Spleen (tissue), 7 donors: ENCODE measurements around the gene NHSL1.

Source experiments
- POLR2AphosphoS5 ChIP-seq, 3 donors: sonication (generic); formaldehyde crosslinking; IDR thresholded peaks; one replicate each; pipeline ENCODE4 v1.5.1; 2017; ENCODE audit warnings: antibody characterized with exemption in 3 of 3
- TF ChIP-seq, protein P1 (sequence below), 11 experiments: fragments of 200-600 bp in 7 of 11; fragments of 450-650 bp in 4 of 11; sonication (generic) in 4 of 11; IDR thresholded peaks in 8 of 11; conservative IDR thresholded peaks in 3 of 11; 1 replicate in 7 of 11; 2 replicates in 4 of 11; pipeline versions ENCODE4 v1.4.0 to v1.8.0; 2016 to 2021; ENCODE audit warnings: antibody characterized with exemption in 11 of 11, inconsistent platforms in 4 of 11, mild to moderate bottlenecking in 1 of 11
- donor health status: DM: no; HTN: no; CAD: no; lungs with moderate emphysema.
- donor health status: DM: no; HTN: no; CAD: no.
- donor health status: DM: no; HTN: no; CAD: no.

DNA sequence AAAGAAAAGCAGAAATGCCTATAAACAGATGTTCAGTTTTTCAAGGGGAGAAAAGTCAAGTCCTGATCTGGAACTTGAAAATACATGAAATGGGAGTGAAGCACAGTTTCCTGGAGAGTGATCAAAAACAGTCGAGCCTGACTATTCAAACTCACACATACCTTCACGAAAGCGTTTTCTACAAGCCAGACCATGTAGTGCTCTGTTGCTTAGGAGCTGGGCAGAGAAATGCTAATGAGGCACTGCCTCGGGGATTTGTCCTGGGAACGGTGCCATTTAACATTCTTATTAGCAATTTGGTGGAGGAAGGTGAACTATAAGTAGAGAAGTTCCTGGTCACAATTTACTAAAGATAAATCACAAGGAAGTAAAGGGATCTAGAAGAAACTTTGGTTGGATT, 5.9 kb downstream of the NHSL1 start:
- TF ChIP-seq, protein P1, sequence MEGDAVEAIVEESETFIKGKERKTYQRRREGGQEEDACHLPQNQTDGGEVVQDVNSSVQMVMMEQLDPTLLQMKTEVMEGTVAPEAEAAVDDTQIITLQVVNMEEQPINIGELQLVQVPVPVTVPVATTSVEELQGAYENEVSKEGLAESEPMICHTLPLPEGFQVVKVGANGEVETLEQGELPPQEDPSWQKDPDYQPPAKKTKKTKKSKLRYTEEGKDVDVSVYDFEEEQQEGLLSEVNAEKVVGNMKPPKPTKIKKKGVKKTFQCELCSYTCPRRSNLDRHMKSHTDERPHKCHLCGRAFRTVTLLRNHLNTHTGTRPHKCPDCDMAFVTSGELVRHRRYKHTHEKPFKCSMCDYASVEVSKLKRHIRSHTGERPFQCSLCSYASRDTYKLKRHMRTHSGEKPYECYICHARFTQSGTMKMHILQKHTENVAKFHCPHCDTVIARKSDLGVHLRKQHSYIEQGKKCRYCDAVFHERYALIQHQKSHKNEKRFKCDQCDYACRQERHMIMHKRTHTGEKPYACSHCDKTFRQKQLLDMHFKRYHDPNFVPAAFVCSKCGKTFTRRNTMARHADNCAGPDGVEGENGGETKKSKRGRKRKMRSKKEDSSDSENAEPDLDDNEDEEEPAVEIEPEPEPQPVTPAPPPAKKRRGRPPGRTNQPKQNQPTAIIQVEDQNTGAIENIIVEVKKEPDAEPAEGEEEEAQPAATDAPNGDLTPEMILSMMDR (IDR thresholded peaks at IDR 0.05 in 8 of 11, conservative IDR thresholded peaks at IDR 0.05 in 3 of 11), result no peak
- no peak for TF ChIP-seq POLR2AphosphoS5 (IDR thresholded peaks at IDR 0.05)
